Activated CD4-positive, alpha-beta memory T cell treated with anti-CD3 and anti-CD28 coated beads for 36 hours (primary cell): ENCODE measurements around the gene KLHDC10. TPM values are rescaled to one million over a fixed set of nuclear protein-coding genes. Genes with fewer than 3 reads are reported as not detected.
A peak's percentile ranks its signal among the peaks of the same experiment; 100 is the strongest.
"Not testable (repeated sequence)": the region's sequence is repeated elsewhere in the genome, so short reads cannot be mapped to it uniquely, and the experiment has no call there.

Experiments used
- CTCF ChIA-PET: fragments of 350-600 bp; sonication (Branson Sonifier 250); formaldehyde crosslinking; loops from one replicate; lab custom pipeline; 2021; ENCODE audit warnings: antibody characterized with exemption, inconsistent platforms; lab: Charles Lee
- POLR2A ChIA-PET: fragments of 350-600 bp; sonication (Branson Sonifier 250); formaldehyde crosslinking; loops from one replicate; lab custom pipeline; 2021; ENCODE audit warnings: antibody characterized with exemption; lab: Charles Lee
- DNase-seq: peaks from one replicate; pipeline ENCODE4 v3.0.0-alpha.2; 2020
- H3K27ac Mint-ChIP-seq: one replicate; pipeline ENCODE4 v1.8.0; 2021; ENCODE audit warnings: mixed read lengths
- H3K27me3 Mint-ChIP-seq: one replicate; pipeline ENCODE4 v1.8.0; 2021; ENCODE audit warnings: mixed read lengths
- H3K36me3 Mint-ChIP-seq: one replicate; pipeline ENCODE4 v1.8.0; 2021; ENCODE audit warnings: mixed read lengths
- H3K4me1 Mint-ChIP-seq: one replicate; pipeline ENCODE4 v1.8.0; 2021; ENCODE audit warnings: low read depth, mixed read lengths
- H3K4me3 Mint-ChIP-seq: one replicate; pipeline ENCODE4 v1.8.0; 2021; ENCODE audit warnings: mild to moderate bottlenecking, mixed read lengths
- H3K9me3 Mint-ChIP-seq: one replicate; pipeline ENCODE4 v1.8.0; 2021; ENCODE audit warnings: mixed read lengths
- intact Hi-C: fragments of 100-400 bp; cut with micrococcal nuclease; formaldehyde crosslinking; loops from one replicate; pipeline ENCODE4 v1.15.1; 2023
- total RNA-seq, 2 experiments: library from RNA; stranded (reverse); gene quantifications; one replicate each; pipeline ENCODE4 v1.2.3, GENCODE V29; 2021

The KLHDC10 gene
- total RNA-seq, 2 experiments from 2014 or later = 16.4 to 16.8 TPM

- H3K27me3 Mint-ChIP-seq = no peaks in the 10 kb centered on the region
- CTCF ChIA-PET = interaction anchor here (1.4 to 1.6 kb wide), 2 partner anchors 111 to 577 kb away, joined by 3 read pairs; partner anchors contain the start of gene KLHDC10
- no peak for DNase-seq
- no peaks in the 10 kb centered on the region for H3K9me3 Mint-ChIP-seq
- POLR2A ChIA-PET = interaction anchor here (2.3 kb wide), 1 partner anchor 24 kb away, joined by 8 read pairs; the partner anchor contains the start of gene TMEM209
- H3K4me3 Mint-ChIP-seq = no peak overlapping the region
- H3K27ac Mint-ChIP-seq = peak overlapping the region; percentile 86
- intact Hi-C loops = loop anchor here (5.0 to 10.0 kb wide), 4 partner anchors 229 to 746 kb away; partner anchors contain the start of genes STRIP2 and UBE2H
- H3K4me1 Mint-ChIP-seq = peaks cover 33% of the 10 kb centered on the region
- H3K36me3 Mint-ChIP-seq = peaks cover 46% of the 10 kb centered on the region
Observed at GRCh38 chr7:130181263-130181605, 110.9 kb downstream of the KLHDC10 start.

- ChIA-PET CTCF (interaction anchor here (1.0 to 1.9 kb wide), 3 partner anchors 22 to 112 kb away, joined by 3 to 9 read pairs (median 4); partner anchors contain the start of genes KLHDC10 and TMEM209), POLR2A (interaction anchor here (1.4 to 1.9 kb wide), 2 partner anchors 10 to 22 kb away, joined by 4 to 14 read pairs; partner anchors contain the start of gene TMEM209)
- Mint-ChIP-seq H3K27me3 (no peaks in the 10 kb centered on the region), H3K4me3 (no peak overlapping the region), H3K9me3 (no peaks in the 10 kb centered on the region), H3K4me1 (peaks cover 35% of the 10 kb centered on the region), H3K36me3 (peaks cover 47% of the 10 kb centered on the region), H3K27ac (peak overlapping the region; percentile 62)
- intact Hi-C loops = loop anchor here (1.0 to 10.0 kb wide), 5 partner anchors 111 to 748 kb away; partner anchors contain the start of genes STRIP2 and UBE2H
- no peak for DNase-seq
Observed at GRCh38 chr7:130182990-130183389, 112.7 kb downstream of the KLHDC10 start.

- H3K9me3 Mint-ChIP-seq, H3K27me3 Mint-ChIP-seq, CTCF ChIA-PET, H3K27ac Mint-ChIP-seq, H3K4me3 Mint-ChIP-seq, DNase-seq: not testable (repeated sequence)
- POLR2A ChIA-PET = interaction anchor here (1.4 to 1.5 kb wide), 2 partner anchors 9 to 21 kb away, joined by 4 read pairs; partner anchors contain the start of gene TMEM209
- intact Hi-C loops = loop anchor here (5.0 to 10.0 kb wide), 4 partner anchors 232 to 750 kb away; partner anchors contain the start of genes STRIP2 and UBE2H
- H3K36me3 Mint-ChIP-seq = peaks cover 50% of the 10 kb centered on the region
- peaks cover 35% of the 10 kb centered on the region for H3K4me1 Mint-ChIP-seq
Observed at GRCh38 chr7:130184349-130184748, 114.0 kb downstream of the KLHDC10 start.

Other genes starting within 250 kb of the KLHDC10 start
- gene UBE2H, start 117.6 kb upstream of the KLHDC10 start, total RNA-seq = 10 to 100 TPM; 33.6 to 37.1 TPM
- 10 to 100 TPM; 21.6 to 26.8 TPM for gene ZC3HC1, start 19.2 kb upstream of the KLHDC10 start, total RNA-seq
- gene TMEM209, start 134.9 kb downstream of the KLHDC10 start, total RNA-seq = 10 to 100 TPM; 35.5 to 35.9 TPM
- gene SSMEM1, start 137.3 kb downstream of the KLHDC10 start, total RNA-seq = not detected
- gene CPA2, start 196.3 kb downstream of the KLHDC10 start, total RNA-seq = under 1 TPM; 0.14 to 0.44 TPM
- under 1 TPM; 0.45 to 0.90 TPM for gene CPA4, start 222.6 kb downstream of the KLHDC10 start, total RNA-seq